GM19035 (cell line): ENCODE data around the gene NECTIN3.

Experiments used
- ATAC-seq: cut with Tn5 transposase; IDR thresholded peaks from one replicate; pipeline ENCODE4 v1.9.1; 2021; ENCODE audit not compliant: unreplicated experiment

The NECTIN3 gene

GRCh38 chr3:111197485-111197884, 125.9 kb downstream of the NECTIN3 start:
- ATAC-seq: no peak

DNA sequence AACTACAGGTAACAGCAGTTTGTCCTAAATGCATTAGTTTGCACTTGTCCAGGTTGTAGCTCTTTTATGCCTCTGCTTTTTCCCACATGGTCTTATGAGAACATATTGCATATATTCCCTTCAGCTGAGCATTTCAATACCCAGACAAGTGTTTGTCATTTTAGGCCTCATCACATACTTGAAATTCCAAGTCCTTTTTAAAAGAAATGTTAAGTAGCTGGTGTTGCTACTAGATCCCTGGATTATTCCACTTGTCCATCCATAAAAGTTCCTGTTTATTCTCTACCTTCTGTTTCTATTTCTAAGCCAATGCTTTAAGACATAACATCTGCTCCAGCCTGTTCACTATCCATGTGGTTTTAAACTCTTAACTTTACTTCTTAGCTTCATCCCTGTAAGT, 128.4 kb downstream of the NECTIN3 start:
- ATAC-seq: no peak

DNA sequence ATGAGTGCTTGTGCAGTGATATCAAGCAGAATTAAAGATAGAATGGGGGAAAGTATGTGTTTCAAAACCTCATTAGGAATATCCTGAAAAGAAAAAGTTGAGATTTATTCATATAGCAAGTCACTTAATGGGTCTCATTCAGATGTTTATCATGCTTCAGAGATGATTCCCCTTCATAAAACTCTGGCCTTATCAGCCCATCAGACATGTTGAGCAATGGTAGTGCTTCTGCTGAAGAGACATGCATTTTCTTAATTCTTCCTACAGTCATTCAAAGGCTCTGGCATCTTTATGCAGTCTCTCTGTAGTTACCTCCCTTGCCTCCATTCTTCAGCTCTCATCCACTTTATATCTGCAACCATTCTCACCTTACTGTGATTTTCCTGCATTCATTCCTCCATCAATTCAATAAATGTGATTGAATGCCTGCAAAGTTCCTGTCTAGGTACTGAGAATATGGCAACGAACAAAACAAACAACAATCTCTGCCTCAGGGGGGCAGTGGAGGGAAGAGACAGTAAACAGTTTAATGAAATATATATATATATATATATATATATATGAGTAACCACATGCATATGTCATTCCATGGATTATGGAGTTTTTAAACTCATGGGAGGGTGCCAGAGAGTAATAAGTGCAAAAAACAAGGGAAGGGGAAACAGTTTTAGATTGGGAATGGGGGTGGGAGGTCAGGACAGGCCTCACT, 138.5 kb downstream of the NECTIN3 start:
- no peak for ATAC-seq

GRCh38 chr3:111210866-111211564, 139.4 kb downstream of the NECTIN3 start:
- no peak for ATAC-seq

DNA sequence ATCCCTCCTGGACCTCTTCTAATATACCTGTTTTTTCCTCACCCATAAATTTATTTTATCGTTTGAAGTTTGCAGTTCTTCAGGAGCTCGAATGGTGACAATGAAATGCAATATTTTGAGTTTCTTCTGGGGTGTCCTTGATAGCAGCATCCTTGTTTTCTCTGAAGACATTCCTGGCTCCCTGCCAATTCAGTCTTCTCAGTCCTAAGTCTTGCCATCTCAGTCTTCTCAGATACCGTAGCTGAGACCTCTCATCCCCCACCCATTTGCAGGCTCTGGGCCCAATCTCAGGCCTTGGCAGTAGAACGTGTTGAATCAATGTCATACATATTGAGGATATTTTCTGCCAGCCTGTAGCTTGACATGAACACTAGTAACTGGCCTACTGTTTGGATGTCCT, 140.9 kb downstream of the NECTIN3 start:
- ATAC-seq: no peak

DNA sequence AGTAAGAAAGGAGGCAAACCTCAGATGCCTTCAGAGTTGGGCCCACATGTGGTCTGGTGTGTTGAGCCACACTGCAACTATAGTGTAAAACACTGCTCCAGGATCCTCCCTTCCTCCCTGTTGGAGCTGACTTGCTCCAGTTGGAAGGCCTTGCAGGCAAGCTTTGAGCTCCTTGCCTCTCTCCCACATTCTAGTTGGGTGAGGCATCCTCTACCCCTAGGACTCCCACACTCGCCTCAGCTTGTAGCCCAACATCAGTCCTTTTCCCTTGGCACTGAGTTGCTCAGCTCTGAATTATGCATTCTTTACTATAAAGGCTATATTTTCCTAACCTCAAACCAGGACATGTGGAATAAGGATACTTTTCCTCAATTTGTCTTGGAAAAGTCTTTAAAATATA, 143.9 kb downstream of the NECTIN3 start:
- no peak for ATAC-seq

- ATAC-seq: no peak
Measured at GRCh38 chr3:111218615-111219014, 147.0 kb downstream of the NECTIN3 start.

GRCh38 chr3:111227216-111227615, 155.6 kb downstream of the NECTIN3 start:
- no peak for ATAC-seq

- no peak for ATAC-seq
Measured at GRCh38 chr3:111229301-111229700, 157.7 kb downstream of the NECTIN3 start.

GRCh38 chr3:111236836-111237713, 165.5 kb downstream of the NECTIN3 start:
- no peak for ATAC-seq

DNA sequence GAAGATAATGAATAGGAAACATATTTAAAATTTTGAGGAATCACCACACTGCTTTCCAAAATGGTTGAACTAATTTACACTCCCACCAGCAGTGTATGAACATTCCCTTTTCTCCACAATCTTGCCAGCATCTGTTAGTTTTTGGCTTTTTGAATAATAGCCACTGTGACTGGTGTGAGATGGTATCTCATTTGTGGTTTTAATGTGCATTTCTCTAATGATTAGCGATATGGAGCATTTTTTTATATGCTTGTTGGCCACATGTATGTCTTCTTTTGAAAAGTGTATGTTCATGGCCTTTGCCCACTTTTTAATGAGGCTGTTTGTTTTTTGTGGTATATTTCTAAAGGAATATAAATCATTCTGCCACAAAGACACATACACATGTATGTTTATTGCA, 166.3 kb downstream of the NECTIN3 start:
- no peak for ATAC-seq

DNA sequence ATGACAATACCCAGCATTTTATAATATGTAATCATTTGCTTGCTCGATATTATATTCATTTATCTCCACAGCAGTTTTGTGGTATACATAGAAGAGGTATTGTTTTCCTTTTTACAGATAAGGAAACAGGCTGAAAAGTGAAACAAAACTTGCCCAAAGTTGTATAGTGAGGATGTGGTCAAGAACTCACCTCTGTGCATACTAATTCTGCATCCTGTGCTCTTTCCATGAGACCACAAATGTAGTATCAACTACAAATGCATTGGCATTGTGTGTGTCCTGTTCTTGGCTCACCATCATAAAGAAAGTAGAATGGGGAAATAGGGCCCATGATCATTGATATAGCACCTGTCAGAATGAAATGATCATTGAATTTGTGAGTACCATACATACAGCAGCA, 167.3 kb downstream of the NECTIN3 start:
- peak; percentile 89 for ATAC-seq

DNA sequence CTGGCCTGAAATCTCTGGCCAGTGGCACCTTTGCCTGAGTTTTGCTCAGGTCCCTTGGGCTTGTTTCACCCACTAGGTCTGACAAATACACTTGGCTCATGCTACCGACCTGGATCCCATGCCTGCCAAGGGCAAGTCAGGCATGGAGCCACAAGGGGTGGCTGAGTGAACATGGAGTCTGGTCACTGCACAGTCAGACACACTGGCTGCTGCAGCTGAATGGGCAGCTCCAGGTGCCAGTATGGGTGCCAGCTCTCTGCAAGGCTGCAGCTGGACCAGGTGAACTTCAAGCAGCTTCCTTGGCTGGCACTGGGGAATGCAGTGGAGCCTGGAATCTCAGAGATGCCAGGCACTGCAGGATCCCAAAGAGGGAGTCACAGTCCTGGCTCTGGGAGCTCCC, 170.3 kb downstream of the NECTIN3 start:
- no peak for ATAC-seq
